NCI-H187 (cell line): Measurements from ENCODE around the gene OR7A10.
"Not testable (repeated sequence)": the region's sequence is repeated elsewhere in the genome, so short reads cannot be mapped to it uniquely, and the experiment has no call there.

Experiments used
- DNase-seq, 2 experiments: peaks; one replicate each; lab custom pipeline; 2025; lab: John Stamatoyannopoulos, UW

OR7A10 gene

GRCh38 chr19:14795078-14795721 is 53.5 kb downstream of the OR7A10 start:
- no peak for DNase-seq

DNA sequence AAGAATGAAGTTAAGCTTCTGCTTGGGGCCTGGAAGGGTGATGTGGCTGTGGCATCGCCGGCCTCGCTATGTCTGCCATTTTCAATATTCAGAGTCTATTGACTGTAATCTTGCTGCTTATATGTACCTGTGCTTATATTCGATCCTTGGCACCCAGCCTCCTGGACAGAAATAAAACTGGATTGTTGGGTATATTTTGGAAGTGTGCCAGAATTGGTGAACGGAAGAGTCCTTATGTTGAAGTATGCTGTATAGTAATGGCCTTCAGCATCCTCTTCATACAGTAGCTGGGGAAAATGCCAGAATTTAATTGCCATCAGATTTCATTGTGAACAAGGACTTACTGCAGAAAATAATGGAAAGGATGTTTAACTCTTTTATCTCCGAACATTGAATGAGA is 56.5 kb downstream of the OR7A10 start:
- not testable (repeated sequence) for DNase-seq
